CD14-positive monocyte (primary cell): ENCODE measurements around the gene ZBTB6. TPM values are rescaled to one million over a fixed set of nuclear protein-coding genes. Genes with fewer than 3 reads are reported as not detected.

Source experiments
- DNase-seq, 3 donors: peaks; one replicate each; pipeline ENCODE4 v3.0.0-alpha.2; 2011 to 2022
- H2AFZ ChIP-seq: 2 replicates; pipeline ENCODE4 v1.6.0; 2012; ENCODE audit warnings: mild to moderate bottlenecking, low read depth, low read length, inconsistent platforms; ENCODE audit not compliant: insufficient read depth, poor library complexity, severe bottlenecking
- H3K27ac ChIP-seq, 2 donors: 1 replicate in 1 of 2; 2 replicates in 1 of 2; pipeline ENCODE4 v1.5.1; 2012 to 2013; ENCODE audit warnings: low read length in 2 of 2, control low read depth in 1 of 2, inconsistent platforms in 1 of 2, low read depth in 1 of 2, mild to moderate bottlenecking in 1 of 2
- H3K27me3 ChIP-seq, 2 donors: one replicate each; pipeline versions ENCODE4 v1.6.0 to v1.6.1; 2011 to 2013; ENCODE audit warnings: low read length in 2 of 2; ENCODE audit not compliant: control insufficient read depth in 2 of 2, insufficient read depth in 2 of 2
- H3K36me3 ChIP-seq, 2 donors: replicated peaks in 1 of 2; 1 replicate in 1 of 2; 2 replicates in 1 of 2; pipeline versions ENCODE4 v1.5.1 to v1.6.1; 2012 to 2013; ENCODE audit warnings: low read length in 2 of 2, control low read depth in 1 of 2, inconsistent platforms in 1 of 2, mild to moderate bottlenecking in 1 of 2; ENCODE audit not compliant: insufficient read depth in 2 of 2, control insufficient read depth in 1 of 2
- H3K4me1 ChIP-seq, 2 donors: 1 replicate in 1 of 2; 2 replicates in 1 of 2; pipeline versions ENCODE4 v1.5.1 to v1.6.1; 2012 to 2013; ENCODE audit warnings: low read length in 2 of 2, control low read depth in 1 of 2, inconsistent platforms in 1 of 2, mild to moderate bottlenecking in 1 of 2, moderate library complexity in 1 of 2; ENCODE audit not compliant: insufficient read depth in 2 of 2, control insufficient read depth in 1 of 2
- H3K4me2 ChIP-seq: replicated peaks from 2 replicates; pipeline ENCODE3; 2012; ENCODE audit warnings: low read length, moderate library complexity, mild to moderate bottlenecking; ENCODE audit not compliant: poor library complexity, severe bottlenecking; ENCODE audit errors: extremely low read depth
- H3K4me3 ChIP-seq, 3 experiments: fragments of 200-600 bp in 1 of 3; sonication (generic) in 1 of 3; replicated peaks in 1 of 3; 1 replicate in 2 of 3; 2 replicates in 1 of 3; pipeline ENCODE4 v1.5.1; 2011 to 2013; ENCODE audit warnings: low read length in 3 of 3, mild to moderate bottlenecking in 3 of 3, control low read depth in 2 of 3, low read depth in 2 of 3, inconsistent platforms in 1 of 3, moderate library complexity in 1 of 3
- H3K79me2 ChIP-seq: 2 replicates; pipeline ENCODE4 v1.6.0; 2012; ENCODE audit warnings: mild to moderate bottlenecking, control low read depth, inconsistent platforms, low read length, moderate library complexity; ENCODE audit not compliant: insufficient read depth
- H3K9ac ChIP-seq: 2 replicates; pipeline ENCODE4 v1.6.0; 2017; ENCODE audit warnings: low read length, mild to moderate bottlenecking; ENCODE audit not compliant: insufficient read depth, poor library complexity, severe bottlenecking
- H3K9me3 ChIP-seq, 2 donors: replicated peaks in 1 of 2; 1 replicate in 1 of 2; 2 replicates in 1 of 2; pipeline versions ENCODE4 v1.5.1 to v1.6.1; 2012 to 2013; ENCODE audit warnings: low read length in 2 of 2, control low read depth in 1 of 2; ENCODE audit not compliant: control insufficient read depth in 1 of 2, insufficient read depth in 1 of 2
- H4K20me1 ChIP-seq: 2 replicates; pipeline ENCODE4 v1.6.0; 2012; ENCODE audit warnings: mild to moderate bottlenecking, low read length, control low read depth, moderate library complexity; ENCODE audit not compliant: insufficient read depth
- H3K27ac Mint-ChIP-seq, 7 donors: one replicate each; pipeline ENCODE4 v1.8.0; 2020; ENCODE audit warnings: mild to moderate bottlenecking in 7 of 7, mixed read lengths in 7 of 7, moderate library complexity in 6 of 7, inconsistent platforms in 2 of 7
- H3K27me3 Mint-ChIP-seq, 3 donors: one replicate each; pipeline ENCODE4 v1.8.0; 2021 to 2022; ENCODE audit warnings: low read depth in 3 of 3, mild to moderate bottlenecking in 3 of 3, mixed read lengths in 3 of 3, moderate library complexity in 3 of 3, inconsistent platforms in 1 of 3
- H3K36me3 Mint-ChIP-seq, 2 donors: one replicate each; pipeline ENCODE4 v1.8.0; 2020; ENCODE audit warnings: mixed read lengths in 2 of 2, inconsistent platforms in 1 of 2, mild to moderate bottlenecking in 1 of 2
- H3K4me1 Mint-ChIP-seq: one replicate; pipeline ENCODE4 v1.8.0; 2020; ENCODE audit warnings: mild to moderate bottlenecking, mixed read lengths
- H3K4me3 Mint-ChIP-seq, 2 donors: one replicate each; pipeline ENCODE4 v1.8.0; 2020; ENCODE audit warnings: mild to moderate bottlenecking in 2 of 2, mixed read lengths in 2 of 2, moderate library complexity in 1 of 2
- H3K9me3 Mint-ChIP-seq, 7 donors: one replicate each; pipeline ENCODE4 v1.8.0; 2020 to 2022; ENCODE audit warnings: mixed read lengths in 7 of 7, mild to moderate bottlenecking in 6 of 7, moderate library complexity in 6 of 7, inconsistent platforms in 2 of 7
- WGBS: methylation state at CpG from one replicate; pipeline ENCODE4 v1.1.5; 2013; ENCODE audit warnings: missing lambda C conversion rate; ENCODE audit not compliant: insufficient coverage; 5-methylcytosine and 5-hydroxymethylcytosine counted together
- intact Hi-C, 2 donors: fragments of 100-400 bp; cut with micrococcal nuclease; formaldehyde crosslinking; loops; one replicate each; pipeline versions ENCODE4 v1.15.0 to v1.15.1; 2023
- polyA plus RNA-seq, 3 donors: library from polyadenylated mRNA; depleted of rRNA in 1 of 3; unstranded in 2 of 3; stranded (reverse) in 1 of 3; fragments of 300-500 nt in 2 of 3; fragments of >200 nt in 1 of 3; fragmentation: Illumina TruSeq in 2 of 3; gene quantifications; 1 replicate in 2 of 3; 2 replicates in 1 of 3; pipeline ENCODE4 v1.2.3, GENCODE V29; 2012 to 2021
- TF ChIP-seq, protein P1 (sequence below): fragments of 200-600 bp; IDR thresholded peaks from one replicate; pipeline ENCODE4 v1.8.0; 2022; ENCODE audit warnings: antibody characterized with exemption, mild to moderate bottlenecking

Gene ZBTB6
- polyA plus RNA-seq, 3 donors: 0.64 to 1.7 (median 1.5) TPM

GRCh38 chr9:122929796-122930354 is 16.8 kb upstream of the ZBTB6 start:
- H3K9me3 Mint-ChIP-seq: no peaks in the 10 kb centered on the region
- Histone ChIP-seq H4K20me1 (no peaks in the 10 kb centered on the region), H3K79me2 (peaks cover 80% of the 10 kb centered on the region), H3K4me1 (peaks cover 34 to 45% of the 10 kb centered on the region in 2 donors), H3K27ac (no peak overlapping the region), H3K9me3 (no peaks in the 10 kb centered on the region), H3K27me3 (no peaks in the 10 kb centered on the region), H2AFZ (no peak overlapping the region), H3K36me3 (no peaks in the 10 kb centered on the region), H3K4me3 (peak overlapping the region in 1 of 3 experiments; percentile 2), H3K9ac (no peak overlapping the region), H3K4me2 (peak overlapping the region; percentile 79)
- WGBS: 83% methylated on average over 1 of the region's 1 CpG
- peaks cover 23% of the 10 kb centered on the region for H3K4me1 Mint-ChIP-seq
- H3K4me3 Mint-ChIP-seq: no peak overlapping the region
- intact Hi-C loops: no loop called here
- peaks cover 4 to 6% of the 10 kb centered on the region in 2 donors for H3K36me3 Mint-ChIP-seq
- no peak overlapping the region for H3K27ac Mint-ChIP-seq
- TF ChIP-seq, protein P1, sequence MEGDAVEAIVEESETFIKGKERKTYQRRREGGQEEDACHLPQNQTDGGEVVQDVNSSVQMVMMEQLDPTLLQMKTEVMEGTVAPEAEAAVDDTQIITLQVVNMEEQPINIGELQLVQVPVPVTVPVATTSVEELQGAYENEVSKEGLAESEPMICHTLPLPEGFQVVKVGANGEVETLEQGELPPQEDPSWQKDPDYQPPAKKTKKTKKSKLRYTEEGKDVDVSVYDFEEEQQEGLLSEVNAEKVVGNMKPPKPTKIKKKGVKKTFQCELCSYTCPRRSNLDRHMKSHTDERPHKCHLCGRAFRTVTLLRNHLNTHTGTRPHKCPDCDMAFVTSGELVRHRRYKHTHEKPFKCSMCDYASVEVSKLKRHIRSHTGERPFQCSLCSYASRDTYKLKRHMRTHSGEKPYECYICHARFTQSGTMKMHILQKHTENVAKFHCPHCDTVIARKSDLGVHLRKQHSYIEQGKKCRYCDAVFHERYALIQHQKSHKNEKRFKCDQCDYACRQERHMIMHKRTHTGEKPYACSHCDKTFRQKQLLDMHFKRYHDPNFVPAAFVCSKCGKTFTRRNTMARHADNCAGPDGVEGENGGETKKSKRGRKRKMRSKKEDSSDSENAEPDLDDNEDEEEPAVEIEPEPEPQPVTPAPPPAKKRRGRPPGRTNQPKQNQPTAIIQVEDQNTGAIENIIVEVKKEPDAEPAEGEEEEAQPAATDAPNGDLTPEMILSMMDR: no peak
- H3K27me3 Mint-ChIP-seq: no peaks in the 10 kb centered on the region
- no peak for DNase-seq

- Mint-ChIP-seq H3K4me1 (peaks cover 9% of the 10 kb centered on the region), H3K36me3 (peaks cover 29 to 38% of the 10 kb centered on the region in 2 donors), H3K27ac (no peak overlapping the region), H3K4me3 (no peak overlapping the region), H3K27me3 (no peaks in the 10 kb centered on the region), H3K9me3 (no peaks in the 10 kb centered on the region)
- Histone ChIP-seq H3K9me3 (no peaks in the 10 kb centered on the region), H3K36me3 (peaks cover 10 to 31% of the 10 kb centered on the region in 2 donors), H3K4me3 (no peak overlapping the region), H3K4me1 (peaks cover 4 to 13% of the 10 kb centered on the region in 2 donors), H2AFZ (no peak overlapping the region), H3K9ac (no peak overlapping the region), H4K20me1 (peaks cover 11% of the 10 kb centered on the region), H3K79me2 (peaks cover 52% of the 10 kb centered on the region), H3K27me3 (no peaks in the 10 kb centered on the region), H3K27ac (no peak overlapping the region), H3K4me2 (no peak overlapping the region)
- no CpG with 5 or more reads among the region's 3 CpGs for WGBS
- no peak for DNase-seq
- intact Hi-C loops: no loop called here
- TF ChIP-seq, protein P1: no peak
Observed at GRCh38 chr9:122923947-122924346, 10.8 kb upstream of the ZBTB6 start.
